Sigmoid colon (tissue), 3 donors: ENCODE results near the gene PRKACG.

Experiments used
- POLR2A ChIP-seq, 2 donors: fragments of 450-650 bp; IDR thresholded peaks; one replicate each; pipeline ENCODE4 v1.6.1; 2016; ENCODE audit warnings: antibody characterized with exemption in 2 of 2, mild to moderate bottlenecking in 2 of 2, moderate library complexity in 2 of 2
- TF ChIP-seq, protein P1 (sequence below), 4 experiments: fragments of 450-650 bp in 3 of 4; fragments of 200-600 bp in 1 of 4; IDR thresholded peaks; one replicate each; pipeline ENCODE4 v1.5.1; 2016 to 2019; ENCODE audit warnings: antibody characterized with exemption in 4 of 4, mild to moderate bottlenecking in 3 of 4, moderate library complexity in 2 of 4

GRCh38 chr9:69029535-69029934 is 15.6 kb upstream of the PRKACG start:
- TF ChIP-seq, protein P1, sequence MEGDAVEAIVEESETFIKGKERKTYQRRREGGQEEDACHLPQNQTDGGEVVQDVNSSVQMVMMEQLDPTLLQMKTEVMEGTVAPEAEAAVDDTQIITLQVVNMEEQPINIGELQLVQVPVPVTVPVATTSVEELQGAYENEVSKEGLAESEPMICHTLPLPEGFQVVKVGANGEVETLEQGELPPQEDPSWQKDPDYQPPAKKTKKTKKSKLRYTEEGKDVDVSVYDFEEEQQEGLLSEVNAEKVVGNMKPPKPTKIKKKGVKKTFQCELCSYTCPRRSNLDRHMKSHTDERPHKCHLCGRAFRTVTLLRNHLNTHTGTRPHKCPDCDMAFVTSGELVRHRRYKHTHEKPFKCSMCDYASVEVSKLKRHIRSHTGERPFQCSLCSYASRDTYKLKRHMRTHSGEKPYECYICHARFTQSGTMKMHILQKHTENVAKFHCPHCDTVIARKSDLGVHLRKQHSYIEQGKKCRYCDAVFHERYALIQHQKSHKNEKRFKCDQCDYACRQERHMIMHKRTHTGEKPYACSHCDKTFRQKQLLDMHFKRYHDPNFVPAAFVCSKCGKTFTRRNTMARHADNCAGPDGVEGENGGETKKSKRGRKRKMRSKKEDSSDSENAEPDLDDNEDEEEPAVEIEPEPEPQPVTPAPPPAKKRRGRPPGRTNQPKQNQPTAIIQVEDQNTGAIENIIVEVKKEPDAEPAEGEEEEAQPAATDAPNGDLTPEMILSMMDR (IDR thresholded peaks at IDR 0.05) = no peak
- no peak for TF ChIP-seq POLR2A (IDR thresholded peaks at IDR 0.05)
